Cardiac septum (tissue), 1 donor: ENCODE results near the gene CATSPER1. TPM values are rescaled to one million over a fixed set of nuclear protein-coding genes. Genes with fewer than 3 reads are reported as not detected.
A peak's percentile ranks its signal among the peaks of the same experiment; 100 is the strongest.

ENCODE experiments used
- DNase-seq: peaks from one replicate; pipeline ENCODE4 v3.0.0-alpha.2; 2020; ENCODE audit warnings: low spot score
- intact Hi-C: fragments of 100-400 bp; cut with DNase I; formaldehyde crosslinking; loops from one replicate; pipeline ENCODE4 v1.14.0; 2022
- total RNA-seq: library from RNA; stranded (reverse); fragmentation: NEBNext Ultra II Directional; extraction: Animal tissue kit (Norgen Biotek cat#: 25700); gene quantifications from one replicate; pipeline ENCODE4 v1.2.1, GENCODE V29; 2021
- donor health status: DM: no; HTN: no; CAD: no.

The CATSPER1 gene
- total RNA-seq, 1 donor from 2014 or later = 0.13 TPM

- intact Hi-C loops = no loop called here
- no peak for DNase-seq
Measured at GRCh38 chr11:66008095-66008467, 18.2 kb downstream of the CATSPER1 start.

GRCh38 chr11:66007201-66007634 lies 19.1 kb downstream of the CATSPER1 start:
- intact Hi-C loops = no loop called here
- no peak for DNase-seq

GRCh38 chr11:66006891-66007176 lies 19.4 kb downstream of the CATSPER1 start:
- DNase-seq = no peak
- intact Hi-C loops = no loop called here

GRCh38 chr11:66006134-66006890 lies 20.0 kb downstream of the CATSPER1 start:
- DNase-seq = no peak
- intact Hi-C loops = no loop called here

- no peak for DNase-seq
- intact Hi-C loops = loop anchor here (5.0 kb wide), 3 partner anchors 87 to 292 kb away; partner anchors contain the start of genes C11orf68, CFL1, DRAP1 and KAT5
Measured at GRCh38 chr11:66004186-66004585, 22.1 kb downstream of the CATSPER1 start.

- DNase-seq = no peak
- intact Hi-C loops = loop anchor here (5.0 kb wide), 3 partner anchors 86 to 291 kb away; partner anchors contain the start of genes C11orf68, CFL1, DRAP1 and KAT5
Measured at GRCh38 chr11:66003291-66003690, 23.0 kb downstream of the CATSPER1 start.

- DNase-seq = peak; percentile 87
- intact Hi-C loops = loop anchor here (1.0 to 5.0 kb wide), 4 partner anchors 41 to 290 kb away; partner anchors contain the start of genes C11orf68, CFL1, DRAP1 and KAT5
Measured at GRCh38 chr11:66002648-66003225, 23.5 kb downstream of the CATSPER1 start.

GRCh38 chr11:66001942-66002647 lies 24.2 kb downstream of the CATSPER1 start, which contains the start of the genes BANF1 and EIF1AD:
Gene BANF1 (plus strand): TSS chr11:66002503. CDS start chr11:66003251, 748 bp downstream.
Gene EIF1AD (minus strand): TSS chr11:66002157. CDS start chr11:66000389, 1,768 bp downstream.
- intact Hi-C loops = loop anchor here (1.0 to 5.0 kb wide), 4 partner anchors 41 to 290 kb away; partner anchors contain the start of genes C11orf68, CFL1, DRAP1 and KAT5
- peak; percentile 96 for DNase-seq

- intact Hi-C loops = no loop called here
Measured at GRCh38 chr11:65997286-65997685, 29.0 kb downstream of the CATSPER1 start.

GRCh38 chr11:65992056-65992455 lies 34.2 kb downstream of the CATSPER1 start:
- DNase-seq = no peak
- intact Hi-C loops = no loop called here

More at GRCh38 chr11:65997286-65997685, 29.0 kb downstream of the CATSPER1 start:
- no peak for DNase-seq

GRCh38 chr11:65988791-65989592 lies 37.3 kb downstream of the CATSPER1 start:
- peak; percentile 89 for DNase-seq
- intact Hi-C loops = loop anchor here (2.0 kb wide), 2 partner anchors 34 to 104 kb away; no protein-coding TSS in a partner anchor

GRCh38 chr11:65987336-65987735 lies 38.9 kb downstream of the CATSPER1 start:
- no peak for DNase-seq
- intact Hi-C loops = no loop called here

- DNase-seq = no peak
- intact Hi-C loops = no loop called here
Measured at GRCh38 chr11:65983589-65983987, 42.7 kb downstream of the CATSPER1 start.

- no peak for DNase-seq
- intact Hi-C loops = no loop called here
Measured at GRCh38 chr11:65982824-65983588, 43.3 kb downstream of the CATSPER1 start.

GRCh38 chr11:65981972-65982823 lies 44.1 kb downstream of the CATSPER1 start:
- intact Hi-C loops = no loop called here
- no peak for DNase-seq

- intact Hi-C loops = no loop called here
- no peak for DNase-seq
Measured at GRCh38 chr11:65981101-65981740, 45.1 kb downstream of the CATSPER1 start.

- intact Hi-C loops = no loop called here
- DNase-seq = no peak
Measured at GRCh38 chr11:65979261-65979759, 47.0 kb downstream of the CATSPER1 start.
